GM12874 (cell line): ENCODE results near the gene NEUROD6.

ENCODE experiments used
- CTCF ChIP-seq: IDR thresholded peaks from 2 replicates; pipeline ENCODE4 v1.5.1; 2011; ENCODE audit warnings: low read depth, mild to moderate bottlenecking, control low read depth, low read length, moderate library complexity; ENCODE audit not compliant: insufficient read depth

The NEUROD6 gene

GRCh38 chr7:31305260-31305659, 35.3 kb downstream of the NEUROD6 start:
- no peak for TF ChIP-seq CTCF

GRCh38 chr7:31304446-31304845, 36.1 kb downstream of the NEUROD6 start:
- no peak for TF ChIP-seq CTCF

GRCh38 chr7:31302356-31302755, 38.2 kb downstream of the NEUROD6 start:
- no peak for TF ChIP-seq CTCF

GRCh38 chr7:31299336-31299735, 41.2 kb downstream of the NEUROD6 start:
- TF ChIP-seq CTCF, result no peak

GRCh38 chr7:31290601-31291000, 49.9 kb downstream of the NEUROD6 start:
- TF ChIP-seq CTCF, result no peak
